ENCODE measurements around the gene PRDM16. TPM values are rescaled to one million over a fixed set of nuclear protein-coding genes. Genes with fewer than 3 reads are reported as not detected.

PRDM16 gene
- total and polyA plus RNA-seq, 2 of the 4 experiments (the other 2 are of a cell fraction), result 0.02 TPM; not detected in 1

- no TSS peak for BruUV-seq (replicated peaks)
- H2BK15ac ChIP-seq (ENCODE audit: low read depth, low read length), result no peak overlapping the region
- H2BK5ac ChIP-seq (ENCODE audit: low read depth, low read length, poor library complexity, severe bottlenecking), result no peak overlapping the region
- ATAC-seq (ENCODE audit: low read depth) (no peak), DNase-seq (no peak)
- no peak overlapping the region for H3K4ac ChIP-seq (ENCODE audit: low read depth, low read length)
- intact Hi-C loops (cut with micrococcal nuclease) (no loop called here), in situ Hi-C loops (cut with MboI; ENCODE audit: low sequenced_read_pairs) (no loop called here), dilution Hi-C loops (cut with HindIII; ENCODE audit: low sequenced_read_pairs, unreplicated experiment) (no loop called here)
- H4K8ac ChIP-seq (ENCODE audit: low read depth in 2 of 2, low read length in 2 of 2), result no peak overlapping the region
- H3K9ac ChIP-seq (ENCODE audit: low read depth, low read length), result no peak overlapping the region
- peaks cover 2% of the 10 kb centered on the region; the same call in 1 of the 2 replicates for H3K9me3 ChIP-seq (ENCODE audit: control insufficient read depth, insufficient read depth, low read length)
- no peak overlapping the region for H4K5ac ChIP-seq (ENCODE audit: low read depth, low read length)
- H3K56ac ChIP-seq (ENCODE audit: extremely low read depth, insufficient read depth, low read length), result no peak overlapping the region
- no peaks in the 10 kb centered on the region for H3K9me1 ChIP-seq (ENCODE audit: insufficient read depth, low read length)
- no peak overlapping the region for H3K23ac ChIP-seq (ENCODE audit: low read depth, low read length)
- TF ChIP-seq BHLHE40 (IDR thresholded peaks at IDR 0.05; ENCODE audit: low read depth, low read length) (no peak), CEBPB (IDR thresholded peaks at IDR 0.05; ENCODE audit: low read depth, low read length) (no peak), RFX5 (IDR thresholded peaks at IDR 0.05; ENCODE audit: low read depth, low read length) (no peak), SMC3 (IDR thresholded peaks at IDR 0.05; ENCODE audit: low read depth, low read length) (no peak), MXI1 (IDR thresholded peaks at IDR 0.05; ENCODE audit: borderline replicate concordance, low read depth, low read length) (no peak), POLR2A (IDR thresholded peaks at IDR 0.05; ENCODE audit: low read depth, low read length) (no peak), USF2 (IDR thresholded peaks at IDR 0.05; ENCODE audit: low read depth, low read length) (no peak), NFE2L2 (IDR thresholded peaks at IDR 0.05; ENCODE audit: low read depth, low read length) (no peak), MAFK (IDR thresholded peaks at IDR 0.05; ENCODE audit: low read depth, low read length) (no peak), FOS (IDR thresholded peaks at IDR 0.05; ENCODE audit: low read depth, low read length) (no peak), CHD1 (IDR thresholded peaks at IDR 0.05; ENCODE audit: low read depth, low read length) (no peak), RCOR1 (IDR thresholded peaks at IDR 0.05; ENCODE audit: insufficient replicate concordance, low read length) (no peak), RAD21 (IDR thresholded peaks at IDR 0.05; ENCODE audit: low read length) (no peak)
- no peaks in the 10 kb centered on the region; the same call in 1 of the 2 replicates for H3K27me3 ChIP-seq (ENCODE audit: control insufficient read depth, insufficient read depth, low read length)
- ChIA-PET CTCF (no interaction called here), POLR2A (ENCODE audit: unreplicated experiment) (no interaction called here)
- no peak overlapping the region for H3K4me2 ChIP-seq (ENCODE audit: low read depth, low read length)
- H3K79me1 ChIP-seq (ENCODE audit: low read depth in 1 of 2, low read length in 2 of 2), result no peaks in the 10 kb centered on the region
- no peak overlapping the region for H3K18ac ChIP-seq (ENCODE audit: low read depth, low read length)
- no peak overlapping the region for H2BK20ac ChIP-seq (ENCODE audit: low read depth, low read length)
- no peaks in the 10 kb centered on the region for H3K36me3 ChIP-seq (ENCODE audit: control insufficient read depth, insufficient read depth, low read length)
- no peak overlapping the region for H2BK120ac ChIP-seq (ENCODE audit: low read depth, low read length)
- H4K20me1 ChIP-seq (ENCODE audit: insufficient read depth, low read length), result no peaks in the 10 kb centered on the region
- H2AK9ac ChIP-seq (replicated peaks; ENCODE audit: low read depth, low read length, poor library complexity), result no peak overlapping the region
- H2AFZ ChIP-seq (replicated peaks; ENCODE audit: low read length, poor library complexity), result no peak overlapping the region
- no peak overlapping the region for H3K4me3 ChIP-seq (ENCODE audit: insufficient read depth, low read depth, low read length)
- no peaks in the 10 kb centered on the region for H3K4me1 ChIP-seq (ENCODE audit: control insufficient read depth, insufficient read depth, low read length)
- no peak overlapping the region for H3K27ac ChIP-seq (ENCODE audit: insufficient read depth, low read length)
- WGBS, 2 experiments (ENCODE audit: extremely low coverage in 2 of 2, insufficient read length in 1 of 2), result 83% methylated on average over 7 of the region's 35 CpGs; no CpG with 5 or more reads in 1 of the 2 experiments
- no peak overlapping the region for H3K14ac ChIP-seq (replicated peaks; ENCODE audit: low read depth, low read length)
- H4K91ac ChIP-seq (ENCODE audit: insufficient read depth, low read depth, low read length), result no peak overlapping the region
- no peak overlapping the region for H2AK5ac ChIP-seq (ENCODE audit: low read depth, low read length)
Observed at GRCh38 chr1:3135744-3136455, 66.9 kb downstream of the PRDM16 start.
